H1 (cell line): ENCODE data around the gene NINJ2.

Source experiments
- BCL11A ChIP-seq, 2 experiments: IDR thresholded peaks; one replicate each; pipeline ENCODE4 v1.6.1; 2011; ENCODE audit warnings: low read depth in 2 of 2, low read length in 2 of 2, mild to moderate bottlenecking in 2 of 2
- CBX8 ChIP-seq: fragments of 300-800, 300-1000 bp; sonication (generic); IDR thresholded peaks from 2 replicates; pipeline ENCODE4 v1.7.1; 2016; ENCODE audit warnings: low read depth, low read length, borderline replicate concordance
- CTCF ChIP-seq, 3 experiments: IDR thresholded peaks; 1 replicate in 2 of 3; 2 replicates in 1 of 3; pipeline versions ENCODE4 v1.5.1 to v1.6.1; 2011; ENCODE audit warnings: low read length in 3 of 3, mild to moderate bottlenecking in 3 of 3, inconsistent platforms in 2 of 3, low read depth in 1 of 3, moderate library complexity in 1 of 3; ENCODE audit not compliant: insufficient read depth in 1 of 3; ENCODE audit errors: control extremely low read depth in 1 of 3
- HDAC6 ChIP-seq: IDR thresholded peaks from one replicate; pipeline ENCODE4 v1.7.1; 2012; ENCODE audit warnings: low read depth, mild to moderate bottlenecking, inconsistent platforms, low read length, moderate library complexity
- NRF1 ChIP-seq: IDR thresholded peaks from 2 replicates; pipeline ENCODE4 v1.6.1; 2011; ENCODE audit warnings: mild to moderate bottlenecking, low read depth, low read length, improper control_type of control experiment

GRCh38 chr12:560691-561390, 102.4 kb downstream of the NINJ2 start:
- TF ChIP-seq CTCF (IDR thresholded peaks at IDR 0.05; ENCODE audit: control extremely low read depth in 1 of 3, insufficient read depth in 1 of 3, low read depth in 1 of 3, low read length in 3 of 3) (no peak), BCL11A (IDR thresholded peaks at IDR 0.05; ENCODE audit: low read depth in 2 of 2, low read length in 2 of 2) (no peak), CBX8 (no peak), NRF1 (no peak), HDAC6 (no peak)
